Duodenal mucosa (tissue), 2 donors: ENCODE measurements around the gene MRPS22.

Experiments used
- H3K27ac ChIP-seq: one replicate; pipeline ENCODE4 v1.7.0; 2013; ENCODE audit warnings: low read depth, low read length
- H3K27me3 ChIP-seq, 2 donors: one replicate each; pipeline ENCODE4 v1.7.0; 2013; ENCODE audit warnings: low read length in 2 of 2, control low read depth in 1 of 2; ENCODE audit not compliant: insufficient read depth in 2 of 2, control insufficient read depth in 1 of 2
- H3K36me3 ChIP-seq, 2 donors: one replicate each; pipeline ENCODE4 v1.7.0; 2013; ENCODE audit warnings: low read length in 2 of 2, control low read depth in 1 of 2; ENCODE audit not compliant: insufficient read depth in 2 of 2, control insufficient read depth in 1 of 2
- H3K4me1 ChIP-seq, 2 donors: one replicate each; pipeline ENCODE4 v1.7.0; 2013; ENCODE audit warnings: low read length in 2 of 2, control low read depth in 1 of 2; ENCODE audit not compliant: insufficient read depth in 2 of 2, control insufficient read depth in 1 of 2
- H3K4me3 ChIP-seq, 2 donors: one replicate each; pipeline ENCODE4 v1.7.0; 2013; ENCODE audit warnings: low read length in 2 of 2, low read depth in 1 of 2
- H3K9ac ChIP-seq, 2 donors: one replicate each; pipeline ENCODE4 v1.7.0; 2013; ENCODE audit warnings: low read length in 2 of 2, low read depth in 1 of 2
- H3K9me3 ChIP-seq, 2 donors: one replicate each; pipeline ENCODE4 v1.7.0; 2013; ENCODE audit warnings: low read length in 2 of 2, control low read depth in 1 of 2; ENCODE audit not compliant: control insufficient read depth in 1 of 2

Gene MRPS22

GRCh38 chr3:139320551-139321309 is 23.1 kb upstream of the MRPS22 start:
- H3K9me3 ChIP-seq: no peaks in the 10 kb centered on the region
- no peak overlapping the region for H3K27ac ChIP-seq
- H3K36me3 ChIP-seq: no peaks in the 10 kb centered on the region
- H3K9ac ChIP-seq: no peak overlapping the region
- peaks cover 0 to 4% of the 10 kb centered on the region in 2 donors for H3K27me3 ChIP-seq
- H3K4me3 ChIP-seq: no peak overlapping the region
- no peaks in the 10 kb centered on the region for H3K4me1 ChIP-seq

GRCh38 chr3:139322346-139322745 is 21.5 kb upstream of the MRPS22 start:
- H3K4me3 ChIP-seq: no peak overlapping the region
- no peaks in the 10 kb centered on the region for H3K36me3 ChIP-seq
- H3K27me3 ChIP-seq: peaks cover 0 to 4% of the 10 kb centered on the region in 2 donors
- H3K4me1 ChIP-seq: no peaks in the 10 kb centered on the region
- H3K9ac ChIP-seq: no peak overlapping the region
- H3K27ac ChIP-seq: no peak overlapping the region
- H3K9me3 ChIP-seq: no peaks in the 10 kb centered on the region

- Histone ChIP-seq H3K4me3 (no peak overlapping the region), H3K27me3 (peaks cover 0 to 4% of the 10 kb centered on the region in 2 donors), H3K27ac (no peak overlapping the region), H3K9me3 (no peaks in the 10 kb centered on the region), H3K4me1 (no peaks in the 10 kb centered on the region), H3K9ac (no peak overlapping the region), H3K36me3 (no peaks in the 10 kb centered on the region)
Measured at GRCh38 chr3:139323146-139323545, 20.7 kb upstream of the MRPS22 start.

- H3K27ac ChIP-seq: no peak overlapping the region
- no peaks in the 10 kb centered on the region for H3K36me3 ChIP-seq
- peaks cover 4 to 5% of the 10 kb centered on the region in 2 donors for H3K4me1 ChIP-seq
- H3K9me3 ChIP-seq: no peaks in the 10 kb centered on the region
- peaks cover 0 to 1% of the 10 kb centered on the region in 2 donors for H3K27me3 ChIP-seq
- H3K4me3 ChIP-seq: no peak overlapping the region
- no peak overlapping the region for H3K9ac ChIP-seq
Measured at GRCh38 chr3:139324456-139324855, 19.4 kb upstream of the MRPS22 start.

- H3K27ac ChIP-seq: no peak overlapping the region
- peaks cover 4 to 7% of the 10 kb centered on the region in 2 donors for H3K4me1 ChIP-seq
- H3K4me3 ChIP-seq: no peak overlapping the region
- H3K9ac ChIP-seq: no peak overlapping the region
- H3K36me3 ChIP-seq: no peaks in the 10 kb centered on the region
- no peaks in the 10 kb centered on the region for H3K9me3 ChIP-seq
- peaks cover 6 to 7% of the 10 kb centered on the region in 2 donors for H3K27me3 ChIP-seq
Measured at GRCh38 chr3:139325551-139325950, 18.3 kb upstream of the MRPS22 start.

- H3K4me1 ChIP-seq: peaks cover 4 to 7% of the 10 kb centered on the region in 2 donors
- no peak overlapping the region for H3K4me3 ChIP-seq
- H3K27ac ChIP-seq: no peak overlapping the region
- H3K9me3 ChIP-seq: no peaks in the 10 kb centered on the region
- no peak overlapping the region for H3K9ac ChIP-seq
- no peaks in the 10 kb centered on the region for H3K36me3 ChIP-seq
- H3K27me3 ChIP-seq: peaks cover 7 to 10% of the 10 kb centered on the region in 2 donors
Measured at GRCh38 chr3:139326131-139326530, 17.7 kb upstream of the MRPS22 start.

- Histone ChIP-seq H3K4me3 (no peak overlapping the region), H3K9ac (no peak overlapping the region), H3K36me3 (no peaks in the 10 kb centered on the region)
Measured at GRCh38 chr3:139326707-139327106, 17.1 kb upstream of the MRPS22 start.

GRCh38 chr3:139327231-139327630 is 16.6 kb upstream of the MRPS22 start:
- peaks cover 7 to 14% of the 10 kb centered on the region in 2 donors for H3K27me3 ChIP-seq
- no peaks in the 10 kb centered on the region for H3K36me3 ChIP-seq
- H3K27ac ChIP-seq: no peak overlapping the region
- peaks cover 4 to 7% of the 10 kb centered on the region in 2 donors for H3K4me1 ChIP-seq
- no peaks in the 10 kb centered on the region for H3K9me3 ChIP-seq
- no peak overlapping the region for H3K4me3 ChIP-seq
- H3K9ac ChIP-seq: no peak overlapping the region

More at GRCh38 chr3:139326707-139327106, 17.1 kb upstream of the MRPS22 start:
- H3K27me3 ChIP-seq: peaks cover 7 to 13% of the 10 kb centered on the region in 2 donors
- peaks cover 4 to 7% of the 10 kb centered on the region in 2 donors for H3K4me1 ChIP-seq
- H3K9me3 ChIP-seq: no peaks in the 10 kb centered on the region
- no peak overlapping the region for H3K27ac ChIP-seq

GRCh38 chr3:139327861-139328260 is 16.0 kb upstream of the MRPS22 start:
- no peak overlapping the region for H3K27ac ChIP-seq
- no peak overlapping the region for H3K4me3 ChIP-seq
- no peaks in the 10 kb centered on the region for H3K36me3 ChIP-seq
- H3K27me3 ChIP-seq: peaks cover 7 to 14% of the 10 kb centered on the region in 2 donors
- no peak overlapping the region for H3K9ac ChIP-seq
- peaks cover 4 to 7% of the 10 kb centered on the region in 2 donors for H3K4me1 ChIP-seq
- H3K9me3 ChIP-seq: no peaks in the 10 kb centered on the region

GRCh38 chr3:139328356-139328755 is 15.5 kb upstream of the MRPS22 start:
- H3K27me3 ChIP-seq: peaks cover 7 to 14% of the 10 kb centered on the region in 2 donors
- no peaks in the 10 kb centered on the region for H3K9me3 ChIP-seq
- no peak overlapping the region for H3K9ac ChIP-seq
- H3K27ac ChIP-seq: no peak overlapping the region
- H3K36me3 ChIP-seq: no peaks in the 10 kb centered on the region
- H3K4me1 ChIP-seq: peaks cover 4 to 7% of the 10 kb centered on the region in 2 donors
- no peak overlapping the region for H3K4me3 ChIP-seq
